Tibial nerve (tissue), 3 donors: Measurements from ENCODE around the gene ASMTL.
"Not testable (repeated sequence)": the region's sequence is repeated elsewhere in the genome, so short reads cannot be mapped to it uniquely, and the experiment has no call there.

Source experiments
- POLR2A ChIP-seq, 2 donors: fragments of 450-650 bp; IDR thresholded peaks; one replicate each; pipeline ENCODE4 v1.6.1; 2017; ENCODE audit warnings: antibody characterized with exemption in 2 of 2, mild to moderate bottlenecking in 2 of 2, moderate library complexity in 2 of 2
- TF ChIP-seq, protein P1 (sequence below), 5 experiments: fragments of 200-600 bp in 3 of 5; fragments of 450-650 bp in 2 of 5; sonication (generic) in 3 of 5; IDR thresholded peaks; one replicate each; pipeline ENCODE4 v1.5.1; 2016 to 2019; ENCODE audit warnings: antibody characterized with exemption in 5 of 5, mild to moderate bottlenecking in 3 of 5, moderate library complexity in 2 of 5

- TF ChIP-seq, protein P1, sequence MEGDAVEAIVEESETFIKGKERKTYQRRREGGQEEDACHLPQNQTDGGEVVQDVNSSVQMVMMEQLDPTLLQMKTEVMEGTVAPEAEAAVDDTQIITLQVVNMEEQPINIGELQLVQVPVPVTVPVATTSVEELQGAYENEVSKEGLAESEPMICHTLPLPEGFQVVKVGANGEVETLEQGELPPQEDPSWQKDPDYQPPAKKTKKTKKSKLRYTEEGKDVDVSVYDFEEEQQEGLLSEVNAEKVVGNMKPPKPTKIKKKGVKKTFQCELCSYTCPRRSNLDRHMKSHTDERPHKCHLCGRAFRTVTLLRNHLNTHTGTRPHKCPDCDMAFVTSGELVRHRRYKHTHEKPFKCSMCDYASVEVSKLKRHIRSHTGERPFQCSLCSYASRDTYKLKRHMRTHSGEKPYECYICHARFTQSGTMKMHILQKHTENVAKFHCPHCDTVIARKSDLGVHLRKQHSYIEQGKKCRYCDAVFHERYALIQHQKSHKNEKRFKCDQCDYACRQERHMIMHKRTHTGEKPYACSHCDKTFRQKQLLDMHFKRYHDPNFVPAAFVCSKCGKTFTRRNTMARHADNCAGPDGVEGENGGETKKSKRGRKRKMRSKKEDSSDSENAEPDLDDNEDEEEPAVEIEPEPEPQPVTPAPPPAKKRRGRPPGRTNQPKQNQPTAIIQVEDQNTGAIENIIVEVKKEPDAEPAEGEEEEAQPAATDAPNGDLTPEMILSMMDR (IDR thresholded peaks at IDR 0.05) = not testable (repeated sequence)
- TF ChIP-seq POLR2A (IDR thresholded peaks at IDR 0.05) = not testable (repeated sequence)
These were observed 38.5 kb upstream of the ASMTL start for GRCh38 chrX:1491248-1491647.
